HEK293 (cell line): ENCODE data around the gene FAM227B.
"Not testable (repeated sequence)": the region's sequence is repeated elsewhere in the genome, so short reads cannot be mapped to it uniquely, and the experiment has no call there.

Source experiments
- CTCF ChIA-PET: fragments of 350-600 bp; formaldehyde crosslinking; extraction: SDS; loops from one replicate; lab custom pipeline; 2021; ENCODE audit warnings: antibody characterized with exemption; lab: Yijun Ruan, JAX
- POLR2A ChIA-PET: fragments of 300-600 bp; formaldehyde crosslinking; extraction: SDS; loops from one replicate; lab custom pipeline; 2020; ENCODE audit warnings: antibody characterized with exemption, inconsistent platforms; lab: Yijun Ruan, JAX
- H3K27ac ChIP-seq: fragments of 200-500 bp; sonication (Bioruptor generic); 2 replicates; pipeline ENCODE4 v1.5.1; 2014; ENCODE audit warnings: low read depth, low read length, control low read depth, inconsistent platforms; ENCODE audit errors: extremely low read depth
- H3K36me3 ChIP-seq, 2 experiments: fragments of 200-500 bp in 1 of 2; sonication (Bioruptor generic) in 1 of 2; 1 replicate in 1 of 2; 2 replicates in 1 of 2; pipeline ENCODE4 v1.5.1; 2014 to 2017; ENCODE audit warnings: inconsistent platforms in 2 of 2, low read length in 2 of 2; ENCODE audit not compliant: control insufficient read depth in 2 of 2, insufficient read depth in 1 of 2
- H3K4me1 ChIP-seq: fragments of 200-500 bp; sonication (Bioruptor generic); 2 replicates; pipeline ENCODE4 v1.5.1; 2014; ENCODE audit warnings: mild to moderate bottlenecking, low read length, inconsistent platforms; ENCODE audit not compliant: control insufficient read depth, insufficient read depth
- H3K4me3 ChIP-seq: 2 replicates; pipeline ENCODE4 v1.5.1; 2011; ENCODE audit warnings: low read depth, mild to moderate bottlenecking, control low read depth, low read length, moderate library complexity
- H3K9me3 ChIP-seq: fragments of 200-500 bp; sonication (Bioruptor generic); 2 replicates; pipeline ENCODE4 v1.5.1; 2014; ENCODE audit warnings: low read depth, low read length, inconsistent platforms; ENCODE audit not compliant: control insufficient read depth, insufficient read depth
- BCL6B ChIP-seq: fragments of 450-650 bp; formaldehyde crosslinking; IDR thresholded peaks from 2 replicates; pipeline ENCODE4 v1.5.1; 2017; ENCODE audit warnings: missing biosample characterization, missing genetic modification characterization
- HOXD13 ChIP-seq: sonication (generic); formaldehyde crosslinking; IDR thresholded peaks from 2 replicates; pipeline ENCODE4 v1.8.0; 2022; ENCODE audit warnings: missing genetic modification reagents, borderline replicate concordance
- KLF1 ChIP-seq: fragments of 450-650 bp; formaldehyde crosslinking; IDR thresholded peaks from 2 replicates; pipeline ENCODE4 v1.5.1; 2016; ENCODE audit warnings: missing biosample characterization, missing genetic modification characterization
- KLF10 ChIP-seq: fragments of 450-650 bp; IDR thresholded peaks from 2 replicates; pipeline ENCODE4 v1.5.1; 2018; ENCODE audit warnings: missing biosample characterization, mild to moderate bottlenecking, missing genetic modification characterization
- KLF7 ChIP-seq: fragments of 450-650 bp; formaldehyde crosslinking; IDR thresholded peaks from 2 replicates; pipeline ENCODE4 v1.5.1; 2016; ENCODE audit warnings: missing biosample characterization, missing genetic modification characterization, borderline replicate concordance
- KLF8 ChIP-seq: fragments of 450-650 bp; formaldehyde crosslinking; IDR thresholded peaks from 2 replicates; pipeline ENCODE4 v1.5.1; 2016; ENCODE audit warnings: missing biosample characterization, missing genetic modification characterization
- MEIS1 ChIP-seq: sonication (generic); formaldehyde crosslinking; IDR thresholded peaks from 2 replicates; pipeline ENCODE4 v1.8.1; 2022; ENCODE audit warnings: missing genetic modification reagents, mild to moderate bottlenecking, borderline replicate concordance
- ZBTB20 ChIP-seq: fragments of 450-650 bp; formaldehyde crosslinking; IDR thresholded peaks from 2 replicates; pipeline ENCODE4 v1.5.1; 2016; ENCODE audit warnings: missing biosample characterization, missing genetic modification characterization
- ZNF112 ChIP-seq: fragments of 450-650 bp; formaldehyde crosslinking; IDR thresholded peaks from 2 replicates; pipeline ENCODE4 v1.5.0; 2017; ENCODE audit warnings: missing biosample characterization, missing genetic modification characterization
- ZNF133 ChIP-seq: fragments of 450-650 bp; formaldehyde crosslinking; IDR thresholded peaks from 2 replicates; pipeline ENCODE4 v1.5.1; 2016; ENCODE audit warnings: missing biosample characterization, missing genetic modification characterization
- ZNF138 ChIP-seq: fragments of 450-650 bp; formaldehyde crosslinking; IDR thresholded peaks from 2 replicates; pipeline ENCODE4 v1.5.1; 2016; ENCODE audit warnings: missing biosample characterization, missing genetic modification characterization, borderline replicate concordance
- ZNF148 ChIP-seq: fragments of 450-650 bp; formaldehyde crosslinking; IDR thresholded peaks from 2 replicates; pipeline ENCODE4 v1.5.0; 2017; ENCODE audit warnings: missing biosample characterization, missing genetic modification characterization, borderline replicate concordance
- ZNF155 ChIP-seq: fragments of 450-650 bp; formaldehyde crosslinking; IDR thresholded peaks from 2 replicates; pipeline ENCODE4 v1.5.1; 2016; ENCODE audit warnings: missing biosample characterization, missing genetic modification characterization
- ZNF18 ChIP-seq: fragments of 450-650 bp; formaldehyde crosslinking; IDR thresholded peaks from 2 replicates; pipeline ENCODE4 v1.5.1; 2016; ENCODE audit warnings: missing biosample characterization, missing genetic modification characterization
- ZNF239 ChIP-seq: fragments of 450-650 bp; formaldehyde crosslinking; IDR thresholded peaks from 2 replicates; pipeline ENCODE4 v1.5.1; 2016; ENCODE audit warnings: missing biosample characterization, missing genetic modification characterization
- ZNF274 ChIP-seq, 2 experiments: fragments of 200-500 bp in 1 of 2; fragments of 450-650 bp in 1 of 2; sonication (Bioruptor generic) in 1 of 2; formaldehyde crosslinking in 1 of 2; IDR thresholded peaks; 2 replicates each; pipeline versions ENCODE4 v1.5.1 to v1.6.1; 2014 to 2016; ENCODE audit warnings: borderline replicate concordance in 1 of 2, inconsistent platforms in 1 of 2, low read length in 1 of 2, missing biosample characterization in 1 of 2, missing genetic modification characterization in 1 of 2
- ZNF394 ChIP-seq: fragments of 450-650 bp; formaldehyde crosslinking; IDR thresholded peaks from 2 replicates; pipeline ENCODE4 v1.5.1; 2016; ENCODE audit warnings: missing biosample characterization, missing genetic modification characterization, mild to moderate bottlenecking, moderate library complexity, borderline replicate concordance
- ZNF423 ChIP-seq: fragments of 450-650 bp; formaldehyde crosslinking; IDR thresholded peaks from 2 replicates; pipeline ENCODE4 v1.5.1; 2016; ENCODE audit warnings: missing biosample characterization, missing genetic modification characterization
- ZNF558 ChIP-seq: fragments of 450-650 bp; formaldehyde crosslinking; IDR thresholded peaks from 2 replicates; pipeline ENCODE4 v1.5.1; 2016; ENCODE audit warnings: missing biosample characterization, missing genetic modification characterization
- ZNF580 ChIP-seq: fragments of 450-650 bp; formaldehyde crosslinking; IDR thresholded peaks from 2 replicates; pipeline ENCODE4 v1.5.1; 2016; ENCODE audit warnings: missing biosample characterization, missing genetic modification characterization
- ZNF610 ChIP-seq: fragments of 450-650 bp; formaldehyde crosslinking; IDR thresholded peaks from 2 replicates; pipeline ENCODE4 v1.5.1; 2016; ENCODE audit warnings: missing biosample characterization, missing genetic modification characterization, borderline replicate concordance
- ZNF645 ChIP-seq: fragments of 450-650 bp; formaldehyde crosslinking; IDR thresholded peaks from 2 replicates; pipeline ENCODE4; 2016; ENCODE audit warnings: missing biosample characterization, missing genetic modification characterization
- ZNF768 ChIP-seq: fragments of 450-650 bp; formaldehyde crosslinking; IDR thresholded peaks from 2 replicates; pipeline ENCODE4 v1.5.1; 2018; ENCODE audit warnings: missing biosample characterization, mild to moderate bottlenecking, missing genetic modification characterization
- ZSCAN18 ChIP-seq: fragments of 450-650 bp; formaldehyde crosslinking; IDR thresholded peaks from 2 replicates; pipeline ENCODE4 v1.5.1; 2016; ENCODE audit warnings: missing biosample characterization, missing genetic modification characterization
- ZSCAN23 ChIP-seq: fragments of 450-650 bp; formaldehyde crosslinking; IDR thresholded peaks from 2 replicates; pipeline ENCODE4 v1.5.1; 2016; ENCODE audit warnings: missing biosample characterization, missing genetic modification characterization

Gene FAM227B

GRCh38 chr15:49361370-49361769, 259.2 kb downstream of the FAM227B start:
- Histone ChIP-seq H3K36me3 (no peaks in the 10 kb centered on the region), H3K9me3 (no peaks in the 10 kb centered on the region), H3K4me3 (no peak overlapping the region), H3K27ac (no peak overlapping the region), H3K4me1 (no peaks in the 10 kb centered on the region)
- POLR2A ChIA-PET, result no interaction called here
- TF ChIP-seq BCL6B (no peak), KLF8 (no peak), ZNF580 (tag by site-specific recombination) (no peak), KLF10 (tag by site-specific recombination) (no peak), ZBTB20 (no peak), ZNF558 (no peak), ZNF155 (no peak), ZSCAN18 (tag by site-specific recombination) (no peak), ZNF610 (tag by site-specific recombination) (no peak), ZNF768 (tag by site-specific recombination) (no peak), ZNF423 (tag by site-specific recombination) (no peak)
- CTCF ChIA-PET, result no interaction called here

GRCh38 chr15:49354439-49354838, 266.2 kb downstream of the FAM227B start:
- POLR2A ChIA-PET, CTCF ChIA-PET, H3K4me3 ChIP-seq: not testable (repeated sequence)

GRCh38 chr15:49343546-49343945, 277.1 kb downstream of the FAM227B start:
- Histone ChIP-seq H3K27ac (no peak overlapping the region), H3K4me1 (no peaks in the 10 kb centered on the region), H3K36me3 (no peaks in the 10 kb centered on the region), H3K4me3 (no peak overlapping the region), H3K9me3 (no peaks in the 10 kb centered on the region)
- CTCF ChIA-PET, result interaction anchor here (0.6 to 0.7 kb wide), 2 partner anchors 13 to 16 kb away, joined by 3 to 5 read pairs; no protein-coding TSS in a partner anchor
- TF ChIP-seq ZNF133 (tag by site-specific recombination) (no peak), KLF7 (tag by site-specific recombination) (no peak), MEIS1 (no peak), ZNF138 (tag by site-specific recombination) (no peak), ZNF274 (IDR thresholded peaks at IDR 0.05; ENCODE audit: low read length) (no peak), ZNF274 (tag by site-specific recombination; IDR thresholded peaks at IDR 0.05; ENCODE audit: borderline replicate concordance) (no peak), ZNF148 (tag by site-specific recombination) (no peak), ZSCAN23 (tag by site-specific recombination) (no peak), KLF1 (tag by site-specific recombination) (no peak), ZNF645 (tag by site-specific recombination) (no peak), ZNF18 (tag by site-specific recombination) (no peak), ZNF112 (tag by site-specific recombination) (no peak), KLF8 (no peak), ZNF239 (tag by site-specific recombination) (no peak), ZNF394 (tag by site-specific recombination) (no peak), HOXD13 (CRISPR knock-in tag) (no peak)
- POLR2A ChIA-PET, result no interaction called here

More at GRCh38 chr15:49354439-49354838, 266.2 kb downstream of the FAM227B start:
- H3K9me3 ChIP-seq, H3K27ac ChIP-seq, H3K36me3 ChIP-seq, H3K4me1 ChIP-seq: not testable (repeated sequence)
